Keratinocyte (primary cell): Measurements from ENCODE around the gene SETBP1. TPM values are rescaled to one million over a fixed set of nuclear protein-coding genes. Genes with fewer than 3 reads are reported as not detected.

Source experiments
- DNase-seq: peaks from one replicate; pipeline ENCODE4 v3.0.0-alpha.2; 2011; ENCODE audit warnings: low read depth, missing footprints, low spot score
- FAIRE-seq: peaks from 2 replicates; lab custom pipeline; 2011; peaks lifted over from hg19 to GRCh38; lab: Jason Lieb, UNC
- H2AFZ ChIP-seq: 2 replicates; pipeline ENCODE4 v1.6.0; 2012; ENCODE audit warnings: low read length, control low read depth, inconsistent platforms; ENCODE audit not compliant: control insufficient read depth
- H3K27ac ChIP-seq: 2 replicates; pipeline ENCODE4 v1.5.1; 2011; ENCODE audit warnings: low read length; ENCODE audit not compliant: control insufficient read depth, insufficient read depth
- H3K27me3 ChIP-seq: 3 replicates; pipeline ENCODE4 v1.6.0; 2011; ENCODE audit warnings: low read length; ENCODE audit not compliant: control insufficient read depth, insufficient read depth; ENCODE audit errors: extremely low read depth
- H3K36me3 ChIP-seq, 2 experiments: 2 replicates in 1 of 2; 3 replicates in 1 of 2; pipeline ENCODE4 v1.5.1; 2011; ENCODE audit warnings: low read length in 2 of 2, mild to moderate bottlenecking in 1 of 2; ENCODE audit not compliant: control insufficient read depth in 2 of 2, insufficient read depth in 2 of 2; ENCODE audit errors: extremely low read depth in 1 of 2
- H3K4me1 ChIP-seq: 3 replicates; pipeline ENCODE4 v1.5.1; 2011; ENCODE audit warnings: low read length; ENCODE audit not compliant: control insufficient read depth, insufficient read depth; ENCODE audit errors: extremely low read depth
- H3K4me2 ChIP-seq: 3 replicates; pipeline ENCODE4 v1.6.0; 2011; ENCODE audit warnings: low read depth, low read length; ENCODE audit not compliant: control insufficient read depth, insufficient read depth; ENCODE audit errors: extremely low read depth
- H3K4me3 ChIP-seq, 3 experiments: fragments of 200-600 bp in 1 of 3; sonication (generic) in 1 of 3; 2 replicates in 2 of 3; 3 replicates in 1 of 3; pipeline ENCODE4 v1.5.1; 2011 to 2016; ENCODE audit warnings: low read length in 3 of 3, mild to moderate bottlenecking in 3 of 3, control low read depth in 2 of 3, inconsistent platforms in 1 of 3, low read depth in 1 of 3, mixed read lengths in 1 of 3, mixed run types in 1 of 3, moderate library complexity in 1 of 3; ENCODE audit not compliant: control insufficient read depth in 2 of 3, insufficient read depth in 2 of 3; ENCODE audit errors: extremely low read depth in 1 of 3
- H3K79me2 ChIP-seq: 2 replicates; pipeline ENCODE4 v1.6.0; 2012; ENCODE audit warnings: low read length; ENCODE audit not compliant: control insufficient read depth, insufficient read depth
- H3K9ac ChIP-seq: 3 replicates; pipeline ENCODE4 v1.6.0; 2011; ENCODE audit warnings: low read length; ENCODE audit not compliant: control insufficient read depth, insufficient read depth; ENCODE audit errors: extremely low read depth
- H3K9me1 ChIP-seq: 3 replicates; pipeline ENCODE4 v1.6.0; 2011; ENCODE audit warnings: low read length; ENCODE audit not compliant: control insufficient read depth, insufficient read depth; ENCODE audit errors: extremely low read depth
- H3K9me3 ChIP-seq: 2 replicates; pipeline ENCODE4 v1.5.1; 2012; ENCODE audit warnings: low read depth, low read length; ENCODE audit not compliant: control insufficient read depth
- H4K20me1 ChIP-seq: 3 replicates; pipeline ENCODE4 v1.6.0; 2011; ENCODE audit warnings: low read length; ENCODE audit not compliant: control insufficient read depth, insufficient read depth; ENCODE audit errors: extremely low read depth
- EZH2 ChIP-seq: IDR thresholded peaks from one replicate; pipeline ENCODE4 v1.6.1; 2012; ENCODE audit warnings: inconsistent platforms, mild to moderate bottlenecking, low read length, moderate library complexity
- dilution Hi-C: fragments of 300-500 bp; cut with MboI; formaldehyde crosslinking; loops from one replicate; pipeline ENCODE4 v1.7.0; 2020; ENCODE audit warnings: low sequenced_read_pairs; ENCODE audit not compliant: extremely low pct_ligation_motif_present
- polyA plus RNA-seq, 5 experiments: library from polyadenylated mRNA; depleted of rRNA in 3 of 5; stranded (reverse) in 3 of 5; stranded (forward) in 1 of 5; unstranded in 1 of 5; fragments of >200 nt; gene quantifications; 1 replicate in 1 of 5; 2 replicates in 3 of 5; 3 replicates in 1 of 5; pipeline versions ENCODE4 v1.2.1 to v1.2.3, GENCODE V29; 2011 to 2012; ENCODE audit warnings: missing spikeins in 2 of 5, low read depth in 1 of 5, low replicate concordance in 1 of 5
- TF ChIP-seq, protein P1 (sequence below), 3 experiments: IDR thresholded peaks in 1 of 3; conservative IDR thresholded peaks in 1 of 3; optimal IDR thresholded peaks in 1 of 3; 2 replicates in 2 of 3; 3 replicates in 1 of 3; pipeline versions ENCODE3 to v1.5.1; 2011; ENCODE audit warnings: low read length in 3 of 3, mild to moderate bottlenecking in 3 of 3, moderate library complexity in 2 of 3, control low read depth in 1 of 3, inconsistent platforms in 1 of 3; ENCODE audit not compliant: insufficient read depth in 2 of 3; ENCODE audit errors: extremely low read depth in 1 of 3

SETBP1 gene
- polyA plus RNA-seq, 1 donor (not counting 4 experiments of a cell fraction or from before 2014, with no cell fraction given), result 3.3 TPM

DNA sequence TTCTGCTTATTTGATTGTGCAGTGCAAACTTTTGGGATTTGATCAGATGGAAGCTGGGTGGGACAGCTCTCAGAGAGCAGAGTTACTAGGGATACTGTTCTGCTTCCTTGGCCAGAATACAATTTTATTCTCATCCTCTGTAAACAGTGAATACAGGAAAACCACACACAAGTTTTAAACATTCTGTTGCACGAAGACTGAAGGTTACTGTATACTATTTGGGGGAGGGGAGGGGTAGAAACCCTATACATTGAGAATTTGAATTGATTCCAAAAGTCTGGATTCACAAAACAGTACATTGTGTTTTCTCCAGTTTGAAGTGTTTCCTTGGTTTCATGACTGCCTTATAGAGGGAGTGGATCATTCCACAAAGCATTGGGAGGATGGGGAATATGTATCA lies 149.9 kb downstream of the SETBP1 start:
- Histone ChIP-seq H2AFZ (no peak overlapping the region), H3K4me1 (peaks cover 13% of the 10 kb centered on the region), H3K4me2 (no peak overlapping the region), H3K9ac (no peak overlapping the region), H3K36me3 (no peaks in the 10 kb centered on the region), H4K20me1 (no peaks in the 10 kb centered on the region), H3K4me3 (no peak overlapping the region), H3K27me3 (no peaks in the 10 kb centered on the region), H3K9me1 (peaks cover 2% of the 10 kb centered on the region), H3K27ac (no peak overlapping the region), H3K9me3 (no peaks in the 10 kb centered on the region), H3K79me2 (no peaks in the 10 kb centered on the region)
- DNase-seq, result no peak
- no peak for TF ChIP-seq EZH2
- TF ChIP-seq, protein P1, sequence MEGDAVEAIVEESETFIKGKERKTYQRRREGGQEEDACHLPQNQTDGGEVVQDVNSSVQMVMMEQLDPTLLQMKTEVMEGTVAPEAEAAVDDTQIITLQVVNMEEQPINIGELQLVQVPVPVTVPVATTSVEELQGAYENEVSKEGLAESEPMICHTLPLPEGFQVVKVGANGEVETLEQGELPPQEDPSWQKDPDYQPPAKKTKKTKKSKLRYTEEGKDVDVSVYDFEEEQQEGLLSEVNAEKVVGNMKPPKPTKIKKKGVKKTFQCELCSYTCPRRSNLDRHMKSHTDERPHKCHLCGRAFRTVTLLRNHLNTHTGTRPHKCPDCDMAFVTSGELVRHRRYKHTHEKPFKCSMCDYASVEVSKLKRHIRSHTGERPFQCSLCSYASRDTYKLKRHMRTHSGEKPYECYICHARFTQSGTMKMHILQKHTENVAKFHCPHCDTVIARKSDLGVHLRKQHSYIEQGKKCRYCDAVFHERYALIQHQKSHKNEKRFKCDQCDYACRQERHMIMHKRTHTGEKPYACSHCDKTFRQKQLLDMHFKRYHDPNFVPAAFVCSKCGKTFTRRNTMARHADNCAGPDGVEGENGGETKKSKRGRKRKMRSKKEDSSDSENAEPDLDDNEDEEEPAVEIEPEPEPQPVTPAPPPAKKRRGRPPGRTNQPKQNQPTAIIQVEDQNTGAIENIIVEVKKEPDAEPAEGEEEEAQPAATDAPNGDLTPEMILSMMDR (optimal IDR thresholded peaks at IDR 0.05 in 1 of 3, IDR thresholded peaks at IDR 0.05 in 1 of 3, conservative IDR thresholded peaks at IDR 0.05 in 1 of 3; ENCODE audit: extremely low read depth in 1 of 3, insufficient read depth in 2 of 3, low read length in 3 of 3), result no peak
- dilution Hi-C loops, result no loop called here
- FAIRE-seq, result no peak

DNA sequence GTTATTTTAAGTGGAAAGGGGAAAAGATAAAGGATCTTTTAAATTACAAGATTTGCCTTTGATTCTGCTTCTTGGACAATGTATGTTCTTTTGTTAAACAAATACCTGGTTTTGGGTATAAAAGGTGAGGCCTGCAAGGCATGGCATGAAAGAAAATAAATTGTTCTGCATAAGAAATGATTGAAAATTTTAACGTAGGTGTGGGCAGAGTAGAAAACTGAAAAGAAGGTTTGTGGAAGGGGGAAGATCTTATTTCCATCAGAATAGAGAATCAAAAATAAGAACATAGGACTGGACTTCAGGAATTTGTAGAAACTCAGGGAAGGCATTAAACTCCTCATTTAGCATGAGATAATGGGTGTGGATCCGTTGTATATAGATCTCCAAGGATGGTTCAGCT lies 153.1 kb downstream of the SETBP1 start:
- peaks cover 5% of the 10 kb centered on the region for H3K4me1 ChIP-seq
- H3K36me3 ChIP-seq, result peaks cover 0 to 2% of the 10 kb centered on the region in 2 experiments
- H3K4me3 ChIP-seq, result no peak overlapping the region
- H4K20me1 ChIP-seq, result no peaks in the 10 kb centered on the region
- H3K9me3 ChIP-seq, result no peaks in the 10 kb centered on the region
- no peaks in the 10 kb centered on the region for H3K27me3 ChIP-seq
- H3K79me2 ChIP-seq, result no peaks in the 10 kb centered on the region
- no peak overlapping the region for H3K4me2 ChIP-seq
- no peak for FAIRE-seq
- H3K9me1 ChIP-seq, result no peaks in the 10 kb centered on the region
- dilution Hi-C loops, result no loop called here
- DNase-seq, result no peak
- TF ChIP-seq EZH2, result no peak
- TF ChIP-seq, protein P1 (optimal IDR thresholded peaks at IDR 0.05 in 1 of 3, IDR thresholded peaks at IDR 0.05 in 1 of 3, conservative IDR thresholded peaks at IDR 0.05 in 1 of 3; ENCODE audit: extremely low read depth in 1 of 3, insufficient read depth in 2 of 3, low read length in 3 of 3), result no peak
- no peak overlapping the region for H3K9ac ChIP-seq
- no peak overlapping the region for H3K27ac ChIP-seq
- no peak overlapping the region for H2AFZ ChIP-seq
